ENCODE measurements around the gene ACAD10. TPM values are rescaled to one million over a fixed set of nuclear protein-coding genes. Genes with fewer than 3 reads are reported as not detected.

Gene ACAD10
- total and polyA plus RNA-seq, 8 donors, result 8.6 to 32.4 (median 16.2) TPM

DNA sequence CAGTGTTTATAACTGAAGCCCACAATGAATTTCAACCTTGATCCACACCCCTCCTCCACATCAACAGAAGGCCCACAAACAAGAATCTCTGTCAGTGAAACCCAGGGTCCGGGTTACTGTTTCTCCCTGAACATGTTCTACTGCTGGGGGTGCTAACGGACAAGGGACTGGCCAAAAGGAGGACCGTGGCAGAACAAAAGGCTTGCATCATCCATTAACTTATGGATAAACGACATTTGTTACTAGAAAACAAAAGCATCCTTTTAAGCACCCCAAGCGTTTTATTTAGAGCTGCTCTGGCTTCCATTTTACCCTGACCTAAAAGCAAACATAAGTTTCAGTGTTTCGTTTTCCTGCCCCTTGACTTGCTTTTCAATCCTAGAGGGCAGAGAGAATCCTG, 32.3 kb upstream of the ACAD10 start:
- DNase-seq (no peak), ATAC-seq (no peak), FAIRE-seq (no peak)
- intact Hi-C loops (cut with DNase I), result no loop called here
- Histone ChIP-seq H3K4me1 (no peaks in the 10 kb centered on the region), H3K4me3 (no peak overlapping the region), H3K27ac (no peak overlapping the region), H3K9me3 (no peaks in the 10 kb centered on the region), H3K36me3 (peaks cover 9 to 67% (median 18%) of the 10 kb centered on the region in 3 donors), H3K27me3 (no peaks in the 10 kb centered on the region)
- WGBS, 2 donors, result 82 to 87% methylated on average over 6 of the region's 6 CpGs
- TF ChIP-seq, protein P1, sequence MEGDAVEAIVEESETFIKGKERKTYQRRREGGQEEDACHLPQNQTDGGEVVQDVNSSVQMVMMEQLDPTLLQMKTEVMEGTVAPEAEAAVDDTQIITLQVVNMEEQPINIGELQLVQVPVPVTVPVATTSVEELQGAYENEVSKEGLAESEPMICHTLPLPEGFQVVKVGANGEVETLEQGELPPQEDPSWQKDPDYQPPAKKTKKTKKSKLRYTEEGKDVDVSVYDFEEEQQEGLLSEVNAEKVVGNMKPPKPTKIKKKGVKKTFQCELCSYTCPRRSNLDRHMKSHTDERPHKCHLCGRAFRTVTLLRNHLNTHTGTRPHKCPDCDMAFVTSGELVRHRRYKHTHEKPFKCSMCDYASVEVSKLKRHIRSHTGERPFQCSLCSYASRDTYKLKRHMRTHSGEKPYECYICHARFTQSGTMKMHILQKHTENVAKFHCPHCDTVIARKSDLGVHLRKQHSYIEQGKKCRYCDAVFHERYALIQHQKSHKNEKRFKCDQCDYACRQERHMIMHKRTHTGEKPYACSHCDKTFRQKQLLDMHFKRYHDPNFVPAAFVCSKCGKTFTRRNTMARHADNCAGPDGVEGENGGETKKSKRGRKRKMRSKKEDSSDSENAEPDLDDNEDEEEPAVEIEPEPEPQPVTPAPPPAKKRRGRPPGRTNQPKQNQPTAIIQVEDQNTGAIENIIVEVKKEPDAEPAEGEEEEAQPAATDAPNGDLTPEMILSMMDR (IDR thresholded peaks at IDR 0.05), result no peak

DNA sequence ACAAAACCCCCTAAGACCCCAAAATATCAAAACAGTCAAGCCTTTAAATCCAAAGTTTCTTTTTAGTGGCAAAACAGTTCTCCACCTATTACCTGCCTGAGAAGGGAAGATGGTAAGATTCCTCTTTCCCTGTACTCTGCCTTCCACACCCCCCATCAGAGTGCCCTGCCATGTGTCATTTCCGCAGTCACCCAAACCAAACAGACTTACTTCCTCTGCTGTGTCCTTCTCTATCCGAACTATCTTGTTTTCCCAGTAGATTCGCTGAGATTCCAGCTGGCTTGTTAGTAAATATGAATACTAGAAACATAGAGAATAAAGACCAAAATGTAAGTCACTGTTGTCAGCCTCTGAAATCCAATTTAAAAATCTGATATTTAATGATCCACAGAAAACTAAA, 30.5 kb upstream of the ACAD10 start:
- 83 to 85% methylated on average over 3 of the region's 3 CpGs for WGBS, 2 donors
- Histone ChIP-seq H3K4me3 (no peak overlapping the region), H3K4me1 (no peaks in the 10 kb centered on the region), H3K36me3 (peaks cover 9 to 68% (median 25%) of the 10 kb centered on the region in 3 donors), H3K27ac (no peak overlapping the region), H3K27me3 (no peaks in the 10 kb centered on the region), H3K9me3 (no peaks in the 10 kb centered on the region)
- intact Hi-C loops (cut with DNase I), result no loop called here
- no peak for FAIRE-seq
- TF ChIP-seq, protein P1 (IDR thresholded peaks at IDR 0.05), result no peak
- DNase-seq, result no peak
- no peak for ATAC-seq

DNA sequence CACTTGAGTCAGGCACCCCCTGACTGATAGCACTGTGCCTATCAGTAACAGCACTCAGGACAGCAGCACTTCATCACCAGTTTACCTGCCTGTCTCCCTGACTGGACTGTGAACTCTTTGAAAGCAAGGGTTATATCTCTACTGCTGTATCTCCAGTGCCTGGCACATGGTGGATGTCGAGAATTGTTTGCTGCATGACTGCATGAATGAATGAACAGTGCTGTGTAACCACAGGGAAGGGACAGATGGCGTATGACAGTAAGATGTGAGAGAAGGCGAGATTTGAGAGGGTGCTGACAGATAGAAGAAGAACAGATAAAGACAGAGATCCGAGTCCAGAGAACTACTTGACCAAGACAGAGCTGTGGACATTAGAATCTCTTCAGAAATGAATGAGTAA, 29.8 kb upstream of the ACAD10 start:
- Histone ChIP-seq H3K27ac (no peak overlapping the region), H3K27me3 (no peaks in the 10 kb centered on the region), H3K36me3 (peaks cover 9 to 75% (median 29%) of the 10 kb centered on the region in 3 donors), H3K4me3 (no peak overlapping the region), H3K4me1 (no peaks in the 10 kb centered on the region), H3K9me3 (no peaks in the 10 kb centered on the region)
- intact Hi-C loops (cut with DNase I), result no loop called here
- ATAC-seq (no peak), DNase-seq (no peak), FAIRE-seq (no peak)
- 89 to 91% methylated on average over 4 of the region's 4 CpGs for WGBS, 2 donors
- TF ChIP-seq, protein P1 (IDR thresholded peaks at IDR 0.05), result no peak

DNA sequence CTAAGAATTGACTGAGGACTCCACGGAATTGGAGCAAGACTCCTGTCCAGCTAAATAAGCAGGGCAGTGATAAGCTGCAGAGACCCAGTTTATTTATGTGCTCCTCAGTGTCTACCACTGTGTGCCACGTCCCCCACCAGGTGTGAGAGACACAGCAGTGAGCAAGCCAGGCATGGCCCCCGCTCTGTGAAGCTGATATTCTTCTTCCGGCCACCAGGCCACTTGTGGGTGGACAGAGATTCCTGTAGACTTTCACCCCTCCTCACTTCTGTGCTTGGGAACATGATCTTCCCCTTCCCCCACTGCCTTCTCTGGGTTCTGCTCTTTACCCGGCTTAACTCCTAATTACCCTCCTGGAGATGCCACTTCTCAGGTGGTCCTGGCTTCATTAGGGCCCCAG, 21.4 kb upstream of the ACAD10 start:
- no peaks in the 10 kb centered on the region for H3K4me1 ChIP-seq
- ATAC-seq, result no peak
- peaks cover 0 to 37% (median 18%) of the 10 kb centered on the region in 3 donors for H3K36me3 ChIP-seq
- intact Hi-C loops (cut with DNase I), result no loop called here
- FAIRE-seq, result no peak
- H3K4me3 ChIP-seq, result no peak overlapping the region
- no peak overlapping the region for H3K27ac ChIP-seq
- H3K27me3 ChIP-seq, result no peaks in the 10 kb centered on the region
- no peaks in the 10 kb centered on the region for H3K9me3 ChIP-seq
- TF ChIP-seq, protein P1 (IDR thresholded peaks at IDR 0.05), result no peak
- DNase-seq, result no peak
- 83 to 84% methylated on average over 5 of the region's 5 CpGs for WGBS, 2 donors

DNA sequence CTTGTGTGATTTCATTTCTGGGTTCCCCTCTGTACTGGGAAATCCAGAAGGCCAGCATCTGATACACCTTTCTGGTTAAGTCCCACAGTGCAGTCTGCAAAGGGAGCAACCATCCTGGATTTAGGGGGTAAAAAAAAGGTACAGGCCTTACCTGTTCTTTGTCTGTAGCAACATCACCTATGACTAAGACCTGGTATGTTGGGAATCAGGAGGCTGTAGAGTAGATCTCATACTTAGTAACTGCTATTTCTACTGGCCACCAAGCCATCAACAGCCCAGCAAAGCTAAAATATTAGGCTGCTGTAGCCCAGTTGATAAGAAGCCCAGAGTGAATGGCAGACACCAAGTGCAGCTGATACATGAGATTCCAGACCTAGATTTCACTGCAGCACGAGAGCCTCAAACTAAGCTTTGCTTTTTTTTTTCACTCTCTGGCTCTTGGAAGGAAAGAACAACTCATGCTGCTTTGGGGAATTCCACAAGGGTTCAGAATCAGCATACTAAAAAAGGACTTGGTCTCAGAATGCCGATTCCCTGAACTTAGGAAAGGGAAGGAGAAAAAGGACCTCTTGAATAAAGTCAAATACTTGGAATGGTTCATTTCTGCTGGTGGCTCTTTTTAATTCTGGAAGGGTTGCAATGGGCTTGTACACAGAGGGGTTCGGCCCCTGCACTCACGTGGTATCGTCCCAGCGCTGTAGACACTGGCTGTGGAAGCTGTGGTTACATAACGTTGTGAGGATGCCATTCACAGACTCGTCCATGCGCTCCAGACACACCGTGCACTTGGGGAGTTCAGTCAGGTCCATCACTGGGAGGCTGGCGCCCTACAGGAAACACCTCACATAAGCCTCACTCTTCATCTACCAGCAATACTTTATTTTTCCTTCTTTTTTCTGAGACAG, 20.6 kb upstream of the ACAD10 start:
- TF ChIP-seq, protein P1 (IDR thresholded peaks at IDR 0.05), result no peak
- no peak for FAIRE-seq

More for the DNA sequence above, 20.6 kb upstream of the ACAD10 start:
- Histone ChIP-seq H3K36me3 (peaks cover 0 to 36% (median 16%) of the 10 kb centered on the region in 3 donors), H3K4me3 (no peak overlapping the region), H3K9me3 (no peaks in the 10 kb centered on the region), H3K27me3 (no peaks in the 10 kb centered on the region), H3K4me1 (no peaks in the 10 kb centered on the region), H3K27ac (no peak overlapping the region)
- intact Hi-C loops (cut with DNase I), result no loop called here
- DNase-seq, result no peak
- WGBS, 2 donors, result 90 to 92% methylated on average over 11 of the region's 11 CpGs
- no peak for ATAC-seq
